CD4-positive, CD25-positive, alpha-beta regulatory T cell (primary cell): ENCODE data around the gene UMPS. TPM values are rescaled to one million over a fixed set of nuclear protein-coding genes. Genes with fewer than 3 reads are reported as not detected.
A peak's percentile ranks its signal among the peaks of the same experiment; 100 is the strongest.

ENCODE experiments used
- ATAC-seq, 2 donors: fragments of 150-1000 bp; cut with Tn5 transposase; one replicate each; pipeline ENCODE4 v1.10.0; 2021; ENCODE audit warnings: low read depth in 2 of 2, moderate number of reproducible peaks in 2 of 2, moderate library complexity in 1 of 2
- DNase-seq, 3 donors: peaks; one replicate each; pipeline versions ENCODE4 v3.0.0 to v3.0.0-alpha.2; 2012 to 2022; ENCODE audit warnings: mixed read lengths in 1 of 3
- H3K27ac ChIP-seq: one replicate; pipeline ENCODE4 v1.7.0; 2013; ENCODE audit warnings: mild to moderate bottlenecking, low read length; ENCODE audit not compliant: insufficient read depth, poor library complexity, severe bottlenecking
- H3K27me3 ChIP-seq: one replicate; pipeline ENCODE4 v1.7.0; 2013; ENCODE audit warnings: low read length; ENCODE audit not compliant: control insufficient read depth, insufficient read depth
- H3K36me3 ChIP-seq: one replicate; pipeline ENCODE4 v1.7.0; 2013; ENCODE audit warnings: mild to moderate bottlenecking, low read length, moderate library complexity; ENCODE audit not compliant: control insufficient read depth, insufficient read depth
- H3K4me1 ChIP-seq: 2 replicates; pipeline ENCODE4 v1.7.0; 2013; ENCODE audit warnings: mild to moderate bottlenecking, low read length; ENCODE audit not compliant: insufficient read depth, control insufficient read depth, poor library complexity, severe bottlenecking
- H3K4me3 ChIP-seq: one replicate; pipeline ENCODE4 v1.7.0; 2013; ENCODE audit warnings: low read depth, mild to moderate bottlenecking, low read length, moderate library complexity
- H3K9me3 ChIP-seq, 2 experiments: 1 replicate in 1 of 2; 2 replicates in 1 of 2; pipeline ENCODE4 v1.7.0; 2013; ENCODE audit warnings: low read length in 2 of 2, mild to moderate bottlenecking in 1 of 2, moderate library complexity in 1 of 2; ENCODE audit not compliant: control insufficient read depth in 2 of 2
- H3K27ac Mint-ChIP-seq, 3 donors: one replicate each; pipeline ENCODE4 v1.8.0; 2020 to 2022; ENCODE audit warnings: mild to moderate bottlenecking in 3 of 3, mixed read lengths in 3 of 3, moderate library complexity in 2 of 3
- H3K27me3 Mint-ChIP-seq: one replicate; pipeline ENCODE4 v1.8.0; 2022; ENCODE audit warnings: mild to moderate bottlenecking, mixed read lengths
- H3K36me3 Mint-ChIP-seq: one replicate; pipeline ENCODE4 v1.8.0; 2020; ENCODE audit warnings: mixed read lengths
- H3K4me1 Mint-ChIP-seq, 4 donors: one replicate each; pipeline ENCODE4 v1.8.0; 2020 to 2022; ENCODE audit warnings: mixed read lengths in 4 of 4, mild to moderate bottlenecking in 1 of 4
- H3K4me3 Mint-ChIP-seq, 4 donors: one replicate each; pipeline ENCODE4 v1.8.0; 2020 to 2022; ENCODE audit warnings: mild to moderate bottlenecking in 4 of 4, mixed read lengths in 4 of 4, moderate library complexity in 3 of 4
- H3K9me3 Mint-ChIP-seq, 7 donors: one replicate each; pipeline ENCODE4 v1.8.0; 2020 to 2022; ENCODE audit warnings: mixed read lengths in 7 of 7, mild to moderate bottlenecking in 3 of 7, moderate library complexity in 2 of 7
- polyA plus RNA-seq, 4 donors: library from polyadenylated mRNA; unstranded; fragments of 300-500 nt; fragmentation: Illumina TruSeq; gene quantifications; one replicate each; pipeline ENCODE4 v1.2.3, GENCODE V29; 2021
- total RNA-seq: library from RNA; stranded (reverse); gene quantifications from one replicate; pipeline ENCODE4 v1.2.3, GENCODE V29; 2022

The UMPS gene
- total and polyA plus RNA-seq, 5 donors from 2014 or later = 11.7 to 36.1 (median 23.3) TPM

- no peaks in the 10 kb centered on the region for H3K4me1 ChIP-seq
- H3K4me1 Mint-ChIP-seq = no peaks in the 10 kb centered on the region
- no peak overlapping the region for H3K4me3 Mint-ChIP-seq
- H3K9me3 Mint-ChIP-seq = no peaks in the 10 kb centered on the region
- ATAC-seq (no peak), DNase-seq (no peak)
- H3K27me3 Mint-ChIP-seq = peaks cover 21% of the 10 kb centered on the region
- H3K4me3 ChIP-seq = no peak overlapping the region
- H3K27me3 ChIP-seq = no peaks in the 10 kb centered on the region
- no peak overlapping the region for H3K27ac ChIP-seq
- no peaks in the 10 kb centered on the region for H3K9me3 ChIP-seq
- H3K27ac Mint-ChIP-seq = no peak overlapping the region
- no peaks in the 10 kb centered on the region for H3K36me3 ChIP-seq
- no peaks in the 10 kb centered on the region for H3K36me3 Mint-ChIP-seq
Measured at GRCh38 chr3:124770336-124771082, 40.3 kb downstream of the UMPS start.

GRCh38 chr3:124771083-124771445 lies 40.8 kb downstream of the UMPS start:
- H3K27me3 Mint-ChIP-seq = peaks cover 16% of the 10 kb centered on the region
- Histone ChIP-seq H3K9me3 (no peaks in the 10 kb centered on the region), H3K4me3 (no peak overlapping the region), H3K4me1 (no peaks in the 10 kb centered on the region), H3K36me3 (no peaks in the 10 kb centered on the region), H3K27me3 (no peaks in the 10 kb centered on the region), H3K27ac (no peak overlapping the region)
- no peaks in the 10 kb centered on the region for H3K9me3 Mint-ChIP-seq
- no peak for DNase-seq
- H3K27ac Mint-ChIP-seq = no peak overlapping the region
- no peaks in the 10 kb centered on the region for H3K36me3 Mint-ChIP-seq
- H3K4me3 Mint-ChIP-seq = no peak overlapping the region
- ATAC-seq = no peak
- no peaks in the 10 kb centered on the region for H3K4me1 Mint-ChIP-seq

DNA sequence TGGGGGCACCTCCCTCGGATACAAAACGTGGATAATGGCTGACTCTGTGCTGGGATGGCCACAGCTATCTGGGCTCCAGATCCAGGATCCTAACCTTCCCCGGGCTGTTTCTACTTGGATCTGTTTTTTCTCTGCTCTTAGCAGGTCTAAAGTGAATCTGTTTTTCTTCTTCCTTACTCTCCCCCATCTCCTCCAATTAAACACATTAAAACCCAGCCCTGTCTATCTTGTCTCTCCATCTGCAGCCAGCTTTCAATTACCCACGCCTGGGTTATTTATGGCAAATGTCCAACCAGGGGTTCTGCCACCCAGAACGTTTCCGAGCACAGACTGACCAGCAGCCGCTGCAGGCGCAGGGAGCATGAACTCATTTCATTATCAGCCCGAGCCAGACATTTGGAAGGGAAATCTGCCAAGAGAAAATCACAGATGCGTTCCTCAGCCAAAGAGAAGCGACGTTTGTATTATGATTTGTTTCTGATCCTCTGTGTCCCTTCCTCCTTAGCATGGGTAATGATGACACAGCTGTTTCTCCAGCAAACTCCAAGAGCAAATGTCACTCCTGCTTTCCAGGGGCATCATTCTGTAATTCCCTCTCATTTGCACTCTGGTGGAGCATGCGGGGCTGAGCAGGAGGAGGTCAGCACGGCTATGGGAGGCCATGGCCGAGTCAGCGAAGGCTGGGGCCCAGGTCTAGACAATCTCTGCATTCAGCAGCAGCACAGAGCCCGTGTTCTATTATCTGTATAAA lies 42.0 kb downstream of the UMPS start:
- no peak for ATAC-seq
- Histone ChIP-seq H3K27ac (no peak overlapping the region), H3K4me1 (no peaks in the 10 kb centered on the region), H3K4me3 (no peak overlapping the region), H3K36me3 (no peaks in the 10 kb centered on the region), H3K27me3 (no peaks in the 10 kb centered on the region), H3K9me3 (no peaks in the 10 kb centered on the region)
- Mint-ChIP-seq H3K4me1 (no peaks in the 10 kb centered on the region), H3K36me3 (no peaks in the 10 kb centered on the region), H3K27ac (peak overlapping the region in 1 of 3 donors; percentile 38), H3K9me3 (no peaks in the 10 kb centered on the region), H3K27me3 (peaks cover 14% of the 10 kb centered on the region), H3K4me3 (no peak overlapping the region)
- no peak for DNase-seq

- Mint-ChIP-seq H3K4me1 (no peaks in the 10 kb centered on the region), H3K27ac (no peak overlapping the region), H3K4me3 (no peak overlapping the region), H3K27me3 (peaks cover 14% of the 10 kb centered on the region), H3K36me3 (no peaks in the 10 kb centered on the region), H3K9me3 (no peaks in the 10 kb centered on the region)
- DNase-seq (no peak), ATAC-seq (no peak)
- H3K27ac ChIP-seq = no peak overlapping the region
- no peaks in the 10 kb centered on the region for H3K9me3 ChIP-seq
- no peaks in the 10 kb centered on the region for H3K36me3 ChIP-seq
- H3K27me3 ChIP-seq = no peaks in the 10 kb centered on the region
- H3K4me1 ChIP-seq = no peaks in the 10 kb centered on the region
- no peak overlapping the region for H3K4me3 ChIP-seq
Measured at GRCh38 chr3:124773351-124774326, 43.4 kb downstream of the UMPS start.

DNA sequence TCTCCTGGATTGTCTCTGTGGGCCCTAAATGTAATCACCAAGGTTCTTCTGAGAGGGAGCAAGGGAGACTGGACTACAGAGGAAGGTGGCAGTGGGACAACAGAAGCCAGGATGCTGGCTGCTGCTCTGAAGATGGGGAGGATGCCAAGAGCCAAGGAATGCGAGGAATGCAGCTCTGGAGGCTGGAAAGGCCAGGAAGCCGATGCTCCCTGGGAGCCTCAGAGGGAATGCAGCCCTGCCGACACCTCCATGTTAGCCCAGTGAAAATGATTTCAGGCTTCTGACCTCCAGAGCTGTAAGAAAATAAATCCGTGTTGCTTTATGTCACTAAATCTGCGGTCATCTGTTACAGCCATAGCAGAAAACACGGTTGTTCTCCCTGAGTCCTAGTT lies 44.1 kb downstream of the UMPS start:
- Mint-ChIP-seq H3K9me3 (no peaks in the 10 kb centered on the region), H3K27me3 (peaks cover 14% of the 10 kb centered on the region), H3K27ac (no peak overlapping the region), H3K4me1 (no peaks in the 10 kb centered on the region), H3K36me3 (no peaks in the 10 kb centered on the region), H3K4me3 (no peak overlapping the region)
- no peaks in the 10 kb centered on the region for H3K36me3 ChIP-seq
- no peaks in the 10 kb centered on the region for H3K4me1 ChIP-seq
- H3K9me3 ChIP-seq = no peaks in the 10 kb centered on the region
- H3K4me3 ChIP-seq = no peak overlapping the region
- ATAC-seq (no peak), DNase-seq (no peak)
- no peaks in the 10 kb centered on the region for H3K27me3 ChIP-seq
- no peak overlapping the region for H3K27ac ChIP-seq

DNA sequence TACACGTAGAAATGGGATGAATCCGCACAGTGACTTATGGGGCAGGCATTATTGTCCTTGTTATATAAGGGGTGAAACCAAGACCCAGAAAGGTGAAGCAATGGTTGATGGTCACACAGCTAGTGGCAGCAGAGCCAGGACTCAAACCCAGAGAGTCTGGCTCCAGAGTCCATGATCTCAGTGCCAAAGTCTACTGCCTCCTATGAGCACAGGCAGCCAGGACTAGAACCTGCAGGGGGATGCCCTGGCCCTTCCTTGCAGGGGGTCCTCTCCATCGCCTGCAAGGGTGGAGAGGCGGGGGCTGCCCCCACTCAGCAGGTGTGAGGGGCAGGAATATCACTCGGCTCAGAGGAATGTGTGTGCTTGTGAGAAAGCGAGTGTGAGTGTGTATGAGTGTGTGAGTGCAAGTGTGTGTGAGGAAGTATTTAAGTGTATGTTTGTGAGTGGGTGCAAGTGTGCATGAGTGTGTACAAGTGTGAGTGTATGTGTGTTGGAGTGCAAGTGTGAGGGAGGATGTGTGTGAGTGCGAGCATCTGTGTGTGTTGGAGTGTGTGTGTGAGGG lies 44.7 kb downstream of the UMPS start:
- Mint-ChIP-seq H3K36me3 (no peaks in the 10 kb centered on the region), H3K27ac (no peak overlapping the region), H3K4me3 (no peak overlapping the region), H3K4me1 (no peaks in the 10 kb centered on the region), H3K27me3 (peaks cover 14% of the 10 kb centered on the region), H3K9me3 (no peaks in the 10 kb centered on the region)
- H3K4me1 ChIP-seq = no peaks in the 10 kb centered on the region
- DNase-seq (no peak), ATAC-seq (no peak)
- H3K36me3 ChIP-seq = no peaks in the 10 kb centered on the region
- no peak overlapping the region for H3K4me3 ChIP-seq
- H3K27me3 ChIP-seq = no peaks in the 10 kb centered on the region
- H3K27ac ChIP-seq = no peak overlapping the region
- H3K9me3 ChIP-seq = no peaks in the 10 kb centered on the region

DNA sequence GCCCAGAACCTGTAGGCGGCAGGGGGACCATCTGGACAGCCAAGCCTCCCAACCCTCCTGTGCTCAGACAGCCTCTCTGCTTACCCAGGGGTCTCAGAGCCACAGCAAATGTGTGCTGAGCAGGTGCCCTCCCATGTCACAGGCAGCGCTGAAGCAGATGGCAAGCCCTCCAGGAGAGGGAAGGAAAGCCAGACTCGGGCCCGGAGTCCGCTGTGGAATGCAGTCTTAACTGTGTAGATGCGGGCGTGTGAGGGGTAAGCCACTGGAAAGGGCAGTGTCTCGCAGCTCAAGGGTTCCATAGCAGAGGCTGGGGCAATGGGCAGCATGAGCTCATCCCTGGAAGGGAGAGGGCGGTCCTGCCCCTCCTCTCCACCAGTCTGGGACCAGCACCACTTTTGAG lies 45.6 kb downstream of the UMPS start:
- DNase-seq (no peak), ATAC-seq (no peak)
- no peak overlapping the region for H3K27ac Mint-ChIP-seq
- no peaks in the 10 kb centered on the region for H3K9me3 Mint-ChIP-seq
- Histone ChIP-seq H3K36me3 (no peaks in the 10 kb centered on the region), H3K27ac (no peak overlapping the region), H3K4me3 (no peak overlapping the region), H3K27me3 (no peaks in the 10 kb centered on the region), H3K4me1 (no peaks in the 10 kb centered on the region), H3K9me3 (no peaks in the 10 kb centered on the region)
- peaks cover 14% of the 10 kb centered on the region for H3K27me3 Mint-ChIP-seq
- peaks cover 0 to 6% (median 2%) of the 10 kb centered on the region in 4 donors for H3K4me1 Mint-ChIP-seq
- no peak overlapping the region for H3K4me3 Mint-ChIP-seq
- H3K36me3 Mint-ChIP-seq = no peaks in the 10 kb centered on the region
